Measurements from ENCODE around the gene ENOSF1. TPM values are rescaled to one million over a fixed set of nuclear protein-coding genes. Genes with fewer than 3 reads are reported as not detected.

Gene ENOSF1
- total and polyA plus RNA-seq, 7 donors, result 5.1 to 27.2 (median 6.1) TPM

GRCh38 chr18:655445-655844 is 57.0 kb downstream of the ENOSF1 start:
- 81 to 83% (median 83%) methylated on average over 6 of the region's 6 CpGs for whole genome bisulfite sequencing, 3 donors
- H3K27me3 ChIP-seq (ENCODE audit: insufficient read depth in 3 of 3, low read length in 2 of 3), result peaks cover 2 to 75% (median 9%) of the 10 kb centered on the region in 3 donors

DNA sequence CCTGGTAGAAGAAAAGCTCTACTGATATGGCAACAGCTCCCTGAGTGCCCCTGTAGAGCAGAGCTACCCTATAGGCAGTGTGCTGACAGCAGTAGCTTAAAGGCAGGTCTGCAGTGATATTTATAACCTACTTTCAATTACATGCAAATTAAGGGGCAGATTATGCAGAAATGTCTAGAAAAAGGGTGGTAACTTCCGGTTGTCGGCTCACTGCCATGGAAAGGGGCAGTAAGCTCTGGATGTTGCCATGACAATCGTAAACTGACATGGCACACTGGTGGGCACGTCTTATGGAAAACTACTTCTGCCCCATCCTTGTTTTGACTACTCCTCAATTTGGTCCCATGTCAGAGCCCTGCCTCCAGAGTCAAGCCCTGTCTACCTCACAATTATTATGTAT is 57.8 kb downstream of the ENOSF1 start:
- no peak overlapping the region for H3K4me3 ChIP-seq
- peaks cover 4% of the 10 kb centered on the region for H3K4me1 ChIP-seq
- DNase-seq (no peak), ATAC-seq (no peak)
- WGBS, 3 donors, result 93 to 95% (median 95%) methylated on average over 4 of the region's 4 CpGs
- H3K27ac ChIP-seq, result no peak overlapping the region
- intact Hi-C loops (cut with DNase I), result no loop called here
- peaks cover 2 to 69% (median 9%) of the 10 kb centered on the region in 3 donors for H3K27me3 ChIP-seq (ENCODE audit: insufficient read depth in 3 of 3, low read length in 2 of 3)
- no peaks in the 10 kb centered on the region for H3K9me3 ChIP-seq
- TF ChIP-seq, protein P1, sequence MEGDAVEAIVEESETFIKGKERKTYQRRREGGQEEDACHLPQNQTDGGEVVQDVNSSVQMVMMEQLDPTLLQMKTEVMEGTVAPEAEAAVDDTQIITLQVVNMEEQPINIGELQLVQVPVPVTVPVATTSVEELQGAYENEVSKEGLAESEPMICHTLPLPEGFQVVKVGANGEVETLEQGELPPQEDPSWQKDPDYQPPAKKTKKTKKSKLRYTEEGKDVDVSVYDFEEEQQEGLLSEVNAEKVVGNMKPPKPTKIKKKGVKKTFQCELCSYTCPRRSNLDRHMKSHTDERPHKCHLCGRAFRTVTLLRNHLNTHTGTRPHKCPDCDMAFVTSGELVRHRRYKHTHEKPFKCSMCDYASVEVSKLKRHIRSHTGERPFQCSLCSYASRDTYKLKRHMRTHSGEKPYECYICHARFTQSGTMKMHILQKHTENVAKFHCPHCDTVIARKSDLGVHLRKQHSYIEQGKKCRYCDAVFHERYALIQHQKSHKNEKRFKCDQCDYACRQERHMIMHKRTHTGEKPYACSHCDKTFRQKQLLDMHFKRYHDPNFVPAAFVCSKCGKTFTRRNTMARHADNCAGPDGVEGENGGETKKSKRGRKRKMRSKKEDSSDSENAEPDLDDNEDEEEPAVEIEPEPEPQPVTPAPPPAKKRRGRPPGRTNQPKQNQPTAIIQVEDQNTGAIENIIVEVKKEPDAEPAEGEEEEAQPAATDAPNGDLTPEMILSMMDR (IDR thresholded peaks at IDR 0.05), result no peak
- no peaks in the 10 kb centered on the region for H3K36me3 ChIP-seq (ENCODE audit: insufficient read depth in 1 of 2, low read depth in 1 of 2)

More at GRCh38 chr18:655445-655844, 57.0 kb downstream of the ENOSF1 start:
- TF ChIP-seq, protein P1 (IDR thresholded peaks at IDR 0.05), result no peak
- no peaks in the 10 kb centered on the region for H3K9me3 ChIP-seq
- H3K4me3 ChIP-seq, result no peak overlapping the region
- peaks cover 4% of the 10 kb centered on the region for H3K4me1 ChIP-seq
- intact Hi-C loops (cut with DNase I), result no loop called here
- H3K27ac ChIP-seq, result no peak overlapping the region
- DNase-seq (no peak), ATAC-seq (no peak)
- no peaks in the 10 kb centered on the region for H3K36me3 ChIP-seq (ENCODE audit: insufficient read depth in 1 of 2, low read depth in 1 of 2)

DNA sequence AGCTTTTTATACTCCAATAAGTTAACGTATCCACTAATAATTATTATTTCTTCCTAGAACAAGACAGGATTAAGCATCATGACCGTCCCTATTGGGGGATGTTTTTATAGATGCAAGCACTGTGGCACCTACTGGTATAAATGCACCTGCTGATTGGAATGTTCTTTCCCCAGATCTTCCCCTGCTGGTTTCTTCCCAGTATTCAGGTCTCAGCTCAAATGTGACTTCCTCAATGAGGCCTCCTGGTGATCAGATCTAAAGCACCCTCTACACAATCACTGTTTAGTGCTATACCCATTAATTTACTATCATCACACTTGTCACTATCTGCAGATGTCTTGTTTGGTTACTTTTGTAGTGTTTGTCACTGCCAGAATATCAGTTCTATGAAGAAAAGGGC is 58.9 kb downstream of the ENOSF1 start:
- Histone ChIP-seq H3K9me3 (no peaks in the 10 kb centered on the region), H3K27me3 (ENCODE audit: insufficient read depth in 3 of 3, low read length in 2 of 3) (peaks cover 2 to 66% (median 6%) of the 10 kb centered on the region in 3 donors), H3K36me3 (ENCODE audit: insufficient read depth in 1 of 2, low read depth in 1 of 2) (no peaks in the 10 kb centered on the region), H3K4me1 (no peaks in the 10 kb centered on the region), H3K27ac (no peak overlapping the region), H3K4me3 (no peak overlapping the region)
- intact Hi-C loops (cut with DNase I), result no loop called here
- TF ChIP-seq, protein P1 (IDR thresholded peaks at IDR 0.05), result no peak
- no peak for ATAC-seq
- no peak for DNase-seq
- WGBS, 3 donors, result 95 to 99% (median 97%) methylated on average over 2 of the region's 2 CpGs

GRCh38 chr18:652131-652530 is 60.3 kb downstream of the ENOSF1 start:
- Histone ChIP-seq H3K36me3 (ENCODE audit: insufficient read depth in 1 of 2, low read depth in 1 of 2) (no peaks in the 10 kb centered on the region), H3K4me1 (no peaks in the 10 kb centered on the region), H3K27ac (no peak overlapping the region), H3K9me3 (no peaks in the 10 kb centered on the region), H3K27me3 (ENCODE audit: insufficient read depth in 3 of 3, low read length in 2 of 3) (peaks cover 2 to 52% (median 5%) of the 10 kb centered on the region in 3 donors), H3K4me3 (no peak overlapping the region)
- ATAC-seq, result no peak
- TF ChIP-seq, protein P1 (IDR thresholded peaks at IDR 0.05), result no peak
- DNase-seq, result no peak
- intact Hi-C loops (cut with DNase I), result no loop called here
- 27 to 38% (median 36%) methylated on average over 4 of the region's 4 CpGs for WGBS, 3 donors

DNA sequence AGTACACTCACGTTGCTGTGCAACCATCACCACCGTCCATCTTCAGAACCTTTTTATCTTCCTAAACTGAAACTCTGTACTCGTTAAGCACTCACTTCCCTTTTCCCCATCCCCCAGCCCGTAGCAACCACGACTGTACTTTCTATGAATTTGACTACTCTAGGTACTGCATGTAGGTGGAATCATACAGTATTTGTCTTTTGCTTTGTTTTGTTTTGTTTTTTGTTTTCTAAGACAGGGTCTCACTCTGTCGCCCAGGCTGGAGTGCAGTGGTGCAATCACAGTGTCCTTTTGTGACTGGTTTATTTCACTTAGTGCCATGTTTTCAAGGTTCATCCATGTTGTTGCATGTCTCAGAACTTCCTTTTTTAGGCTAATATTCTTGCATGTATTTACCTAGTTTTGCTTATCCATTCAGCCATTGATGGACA is 62.0 kb downstream of the ENOSF1 start:
- Histone ChIP-seq H3K9me3 (no peaks in the 10 kb centered on the region), H3K4me1 (no peaks in the 10 kb centered on the region), H3K27ac (no peak overlapping the region), H3K36me3 (ENCODE audit: insufficient read depth in 1 of 2, low read depth in 1 of 2) (no peaks in the 10 kb centered on the region), H3K4me3 (no peak overlapping the region), H3K27me3 (ENCODE audit: insufficient read depth in 3 of 3, low read length in 2 of 3) (peaks cover 2 to 40% (median 3%) of the 10 kb centered on the region in 3 donors)
- intact Hi-C loops (cut with DNase I), result no loop called here
- 69 to 70% (median 69%) methylated on average over 6 of the region's 6 CpGs for WGBS, 3 donors
- ATAC-seq (no peak), DNase-seq (no peak)
- TF ChIP-seq, protein P1 (IDR thresholded peaks at IDR 0.05), result no peak

Measured in psoas muscle (tissue), 8 donors.